Activated CD4-positive, alpha-beta T cell treated with anti-CD3 and anti-CD28 coated beads, Interleukin-2, amount 10 ng/mL, durations not matched to agents 7 days and 5 days (primary cell): ENCODE results near the gene SYNGAP1. TPM values are rescaled to one million over a fixed set of nuclear protein-coding genes. Genes with fewer than 3 reads are reported as not detected.

Experiments
- CTCF ChIA-PET: fragments of 350-600 bp; sonication (Branson Sonifier 250); formaldehyde crosslinking; loops from one replicate; lab custom pipeline; 2021; ENCODE audit warnings: antibody characterized with exemption; lab: Charles Lee
- POLR2A ChIA-PET: fragments of 350-600 bp; sonication (Branson Sonifier 250); formaldehyde crosslinking; loops from one replicate; lab custom pipeline; 2021; ENCODE audit warnings: antibody characterized with exemption; lab: Charles Lee
- DNase-seq: peaks from one replicate; pipeline ENCODE4 v3.0.0-alpha.2; 2020
- H3K27ac Mint-ChIP-seq: one replicate; pipeline ENCODE4 v1.8.0; 2021; ENCODE audit warnings: mild to moderate bottlenecking, moderate library complexity, mixed read lengths
- H3K27me3 Mint-ChIP-seq: one replicate; pipeline ENCODE4 v1.8.0; 2021; ENCODE audit warnings: mixed read lengths
- H3K36me3 Mint-ChIP-seq: one replicate; pipeline ENCODE4 v1.8.0; 2021; ENCODE audit warnings: low read depth, mixed read lengths
- H3K4me1 Mint-ChIP-seq: one replicate; pipeline ENCODE4 v1.8.0; 2021; ENCODE audit warnings: mixed read lengths
- H3K4me3 Mint-ChIP-seq: one replicate; pipeline ENCODE4 v1.8.0; 2021; ENCODE audit warnings: mild to moderate bottlenecking, moderate library complexity, mixed read lengths
- H3K9me3 Mint-ChIP-seq: one replicate; pipeline ENCODE4 v1.8.0; 2021; ENCODE audit warnings: mixed read lengths
- total RNA-seq, 2 experiments: library from RNA; stranded (reverse); gene quantifications; one replicate each; pipeline ENCODE4 v1.2.3, GENCODE V29; 2021

Gene SYNGAP1
- total RNA-seq, 2 experiments from 2014 or later = 42.9 to 44.9 TPM

- ChIA-PET POLR2A (no interaction called here), CTCF (no interaction called here)
- peaks cover 27% of the 10 kb centered on the region for H3K4me1 Mint-ChIP-seq
- H3K27ac Mint-ChIP-seq = no peak overlapping the region
- no peaks in the 10 kb centered on the region for H3K9me3 Mint-ChIP-seq
- DNase-seq = no peak
- no peaks in the 10 kb centered on the region for H3K27me3 Mint-ChIP-seq
- peak overlapping the region; percentile 14 for H3K4me3 Mint-ChIP-seq
- peaks cover 31% of the 10 kb centered on the region for H3K36me3 Mint-ChIP-seq
Observed at GRCh38 chr6:33451606-33452005, 31.7 kb downstream of the SYNGAP1 start.

DNA sequence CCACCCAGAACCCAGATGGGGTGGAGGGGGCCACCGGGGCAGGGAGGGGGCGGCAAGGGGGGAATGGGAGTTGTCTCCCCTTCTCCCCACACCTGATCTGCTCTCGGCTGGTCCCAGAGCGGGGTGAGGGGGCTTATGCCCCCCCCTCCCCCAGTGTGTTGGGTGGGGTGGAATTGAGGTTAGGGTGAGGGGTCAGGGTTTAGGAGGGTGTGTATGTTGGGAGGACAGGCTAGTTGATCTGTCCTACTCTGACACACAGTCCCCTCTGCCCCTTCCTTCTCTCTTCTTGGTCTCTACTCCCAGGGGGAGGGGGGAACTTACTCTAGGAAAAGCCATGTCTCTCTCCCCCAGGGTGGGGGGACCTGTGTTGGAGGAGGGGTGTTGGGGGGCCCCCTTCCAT, 32.6 kb downstream of the SYNGAP1 start:
- no peak for DNase-seq
- Mint-ChIP-seq H3K36me3 (peaks cover 32% of the 10 kb centered on the region), H3K4me3 (no peak overlapping the region), H3K27ac (peak overlapping the region; percentile 31), H3K9me3 (no peaks in the 10 kb centered on the region), H3K27me3 (no peaks in the 10 kb centered on the region), H3K4me1 (peaks cover 27% of the 10 kb centered on the region)
- CTCF ChIA-PET = no interaction called here
- POLR2A ChIA-PET = no interaction called here

GRCh38 chr6:33453393-33454008, 33.6 kb downstream of the SYNGAP1 start:
- H3K27me3 Mint-ChIP-seq = no peaks in the 10 kb centered on the region
- ChIA-PET POLR2A (interaction anchor here (0.9 kb wide), 1 partner anchor 167 kb away, joined by 3 read pairs; no protein-coding TSS in a partner anchor), CTCF (interaction anchor here (1.1 to 1.8 kb wide), 3 partner anchors 9 to 316 kb away, joined by 3 to 7 read pairs (median 7); no protein-coding TSS in a partner anchor)
- H3K36me3 Mint-ChIP-seq = peaks cover 25% of the 10 kb centered on the region
- peak overlapping the region; percentile 90 for H3K27ac Mint-ChIP-seq
- peaks cover 27% of the 10 kb centered on the region for H3K4me1 Mint-ChIP-seq
- no peaks in the 10 kb centered on the region for H3K9me3 Mint-ChIP-seq
- H3K4me3 Mint-ChIP-seq = peak overlapping the region; percentile 91
- DNase-seq = no peak

DNA sequence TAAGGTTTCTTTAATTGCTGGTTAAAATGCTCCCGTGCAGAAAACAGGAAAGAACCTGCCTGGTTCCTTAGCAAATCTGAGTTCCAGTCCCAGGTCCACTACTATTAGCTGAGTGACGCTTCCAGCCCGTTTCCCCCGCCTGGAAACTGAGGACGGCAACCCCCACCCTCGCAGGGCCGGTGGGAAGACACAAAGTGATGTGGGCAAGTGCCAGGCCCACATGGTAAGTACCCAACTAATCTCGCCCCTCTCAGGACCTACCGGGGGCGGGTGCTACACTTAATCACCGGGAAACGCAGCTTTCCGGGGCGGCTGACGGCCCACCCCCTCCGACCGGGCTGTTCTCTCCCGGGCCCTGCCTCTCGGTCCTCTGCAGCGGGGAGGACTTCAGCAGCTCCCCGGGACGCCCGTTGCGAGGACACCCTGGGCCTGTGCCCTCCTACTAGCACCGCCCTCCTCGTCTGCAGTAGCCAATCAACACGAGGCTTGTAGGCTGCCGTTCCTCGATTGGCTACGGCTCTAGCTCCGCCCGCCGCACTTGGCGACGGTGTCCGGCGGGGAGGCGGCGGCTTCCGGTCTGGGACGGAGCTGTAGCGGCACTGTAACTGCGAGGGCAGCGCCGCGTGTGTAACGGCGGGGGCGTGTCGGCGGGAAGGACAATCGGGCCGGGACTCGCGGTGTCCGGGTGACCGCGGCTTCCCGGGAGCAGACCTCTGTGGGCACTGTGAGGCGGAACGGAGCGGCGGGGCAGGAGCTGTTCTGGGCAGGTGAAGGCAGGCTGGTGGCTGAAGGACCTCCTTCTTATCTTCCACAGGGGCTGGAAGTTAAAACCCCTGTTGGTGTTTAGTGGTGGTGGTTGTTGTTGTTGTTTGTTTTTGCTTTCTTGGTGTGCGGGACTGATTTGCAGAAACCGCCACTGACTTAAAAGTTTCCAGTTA, 34.4 kb downstream of the SYNGAP1 start, which contains the start of gene ZBTB9:
TSS of gene ZBTB9 (plus strand) at position 568 of the 938 bp plus-strand sequence. CDS start 525 bp downstream, outside the sequence.
- peaks cover 18% of the 10 kb centered on the region for H3K36me3 Mint-ChIP-seq
- H3K9me3 Mint-ChIP-seq = no peaks in the 10 kb centered on the region
- H3K4me1 Mint-ChIP-seq = peaks cover 27% of the 10 kb centered on the region
- ChIA-PET CTCF (interaction anchor here (0.8 to 1.8 kb wide), 10 partner anchors 7 to 315 kb away, joined by 3 to 7 read pairs (median 4); partner anchors contain the start of gene UQCC2), POLR2A (interaction anchor here (0.5 to 1.0 kb wide), 4 partner anchors 14 to 166 kb away, joined by 3 to 9 read pairs (median 4); no protein-coding TSS in a partner anchor)
- no peaks in the 10 kb centered on the region for H3K27me3 Mint-ChIP-seq
- peak; percentile 97 for DNase-seq
- H3K4me3 Mint-ChIP-seq = peak within 1 kb of the TSS; percentile 91
- H3K27ac Mint-ChIP-seq = peak within 1 kb of the TSS; percentile 90

DNA sequence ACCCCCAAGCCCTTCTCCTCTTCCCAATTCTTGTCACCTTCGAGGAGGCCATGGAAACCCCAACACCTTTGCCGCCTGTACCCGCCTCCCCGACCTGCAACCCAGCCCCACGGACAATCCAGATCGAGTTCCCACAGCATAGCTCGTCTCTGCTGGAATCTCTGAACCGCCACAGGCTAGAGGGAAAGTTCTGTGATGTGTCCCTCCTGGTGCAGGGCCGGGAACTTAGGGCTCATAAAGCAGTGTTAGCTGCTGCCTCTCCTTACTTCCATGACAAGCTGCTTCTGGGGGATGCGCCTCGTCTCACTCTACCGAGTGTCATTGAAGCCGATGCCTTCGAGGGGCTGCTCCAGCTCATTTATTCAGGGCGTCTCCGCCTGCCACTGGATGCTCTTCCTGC, 35.2 kb downstream of the SYNGAP1 start:
- peak overlapping the region; percentile 90 for H3K27ac Mint-ChIP-seq
- H3K36me3 Mint-ChIP-seq = peaks cover 17% of the 10 kb centered on the region
- H3K9me3 Mint-ChIP-seq = no peaks in the 10 kb centered on the region
- H3K27me3 Mint-ChIP-seq = no peaks in the 10 kb centered on the region
- no peak for DNase-seq
- peak overlapping the region; percentile 91 for H3K4me3 Mint-ChIP-seq
- ChIA-PET CTCF (interaction anchor here (0.8 to 1.8 kb wide), 6 partner anchors 8 to 44 kb away, joined by 3 to 7 read pairs (median 6); no protein-coding TSS in a partner anchor), POLR2A (interaction anchor here (0.5 to 1.0 kb wide), 2 partner anchors 14 to 79 kb away, joined by 3 to 9 read pairs; no protein-coding TSS in a partner anchor)
- peaks cover 27% of the 10 kb centered on the region for H3K4me1 Mint-ChIP-seq

- H3K27me3 Mint-ChIP-seq = no peaks in the 10 kb centered on the region
- peaks cover 17% of the 10 kb centered on the region for H3K36me3 Mint-ChIP-seq
- no peaks in the 10 kb centered on the region for H3K9me3 Mint-ChIP-seq
- no peak overlapping the region for H3K4me3 Mint-ChIP-seq
- H3K27ac Mint-ChIP-seq = no peak overlapping the region
- ChIA-PET CTCF (interaction anchor here (0.9 kb wide), 1 partner anchor 34 kb away, joined by 3 read pairs; no protein-coding TSS in a partner anchor), POLR2A (interaction anchor here (0.6 kb wide), 1 partner anchor 195 kb away, joined by 3 read pairs; no protein-coding TSS in a partner anchor)
- H3K4me1 Mint-ChIP-seq = peaks cover 27% of the 10 kb centered on the region
- no peak for DNase-seq
Observed at GRCh38 chr6:33456156-33456555, 36.3 kb downstream of the SYNGAP1 start.

DNA sequence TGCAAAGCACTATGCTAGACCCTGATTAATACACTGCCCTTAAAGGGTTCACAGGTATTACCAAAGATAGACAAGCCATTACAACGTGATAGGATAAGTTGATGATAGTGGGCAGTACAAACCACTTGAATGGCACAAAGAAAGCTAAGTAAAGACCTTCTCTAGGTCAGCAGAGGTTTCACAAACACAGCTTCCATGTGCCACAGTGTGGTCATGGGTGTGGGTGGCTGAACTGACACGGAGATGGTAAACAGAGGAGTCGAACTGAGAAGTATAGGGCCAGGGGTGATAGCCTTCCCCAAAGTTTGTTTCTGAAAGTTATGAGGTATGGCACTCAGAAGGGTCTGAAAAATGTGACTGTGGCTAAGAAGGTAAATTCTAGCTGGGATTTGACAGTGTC, 38.8 kb downstream of the SYNGAP1 start:
- Mint-ChIP-seq H3K27me3 (peaks cover 4% of the 10 kb centered on the region), H3K36me3 (peaks cover 17% of the 10 kb centered on the region), H3K27ac (no peak overlapping the region), H3K4me3 (no peak overlapping the region), H3K9me3 (no peaks in the 10 kb centered on the region), H3K4me1 (peaks cover 14% of the 10 kb centered on the region)
- DNase-seq = no peak
- POLR2A ChIA-PET = no interaction called here
- CTCF ChIA-PET = interaction anchor here (0.5 kb wide), 1 partner anchor 15 kb away, joined by 4 read pairs; no protein-coding TSS in a partner anchor

GRCh38 chr6:33459226-33459625, 39.4 kb downstream of the SYNGAP1 start:
- no peak overlapping the region for H3K4me3 Mint-ChIP-seq
- peaks cover 17% of the 10 kb centered on the region for H3K36me3 Mint-ChIP-seq
- no peaks in the 10 kb centered on the region for H3K9me3 Mint-ChIP-seq
- H3K4me1 Mint-ChIP-seq = peaks cover 13% of the 10 kb centered on the region
- POLR2A ChIA-PET = no interaction called here
- CTCF ChIA-PET = interaction anchor here (0.6 kb wide), 1 partner anchor 186 kb away, joined by 3 read pairs; no protein-coding TSS in a partner anchor
- H3K27me3 Mint-ChIP-seq = peaks cover 5% of the 10 kb centered on the region
- no peak overlapping the region for H3K27ac Mint-ChIP-seq
- no peak for DNase-seq

DNA sequence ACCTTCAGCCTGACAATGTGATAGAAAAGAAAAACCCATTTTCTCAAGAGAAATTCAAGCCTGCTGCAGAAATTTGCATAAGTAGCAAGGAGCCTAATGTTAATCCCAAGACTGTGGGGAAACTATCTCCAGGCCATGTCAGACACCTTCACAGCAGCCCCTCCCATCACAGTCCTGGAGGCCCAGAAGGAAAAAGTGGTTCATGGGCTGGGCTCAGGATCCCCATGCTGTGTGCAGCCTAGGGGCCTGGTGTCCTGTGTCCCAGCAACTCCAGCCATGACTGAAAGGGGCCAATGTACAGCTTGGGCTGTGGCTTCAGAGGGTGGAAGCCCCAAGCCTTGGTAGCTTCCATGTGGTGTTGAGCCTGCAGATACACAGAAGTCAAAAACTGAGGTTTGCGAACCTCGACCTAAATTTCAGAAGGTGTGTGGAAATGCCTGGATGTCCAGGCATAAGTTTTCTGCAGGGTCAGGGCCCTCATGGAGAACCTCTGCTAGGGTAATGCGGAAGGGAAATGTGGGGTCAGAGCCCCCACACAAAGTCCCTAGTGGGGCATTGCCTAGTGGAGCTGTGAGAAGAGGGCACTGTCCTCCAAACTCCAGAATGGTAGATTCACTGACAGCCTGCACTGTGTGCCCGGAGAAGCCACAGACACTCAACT, 46.3 kb downstream of the SYNGAP1 start:
- Mint-ChIP-seq H3K27ac (no peak overlapping the region), H3K9me3 (no peaks in the 10 kb centered on the region), H3K4me3 (no peak overlapping the region), H3K4me1 (no peaks in the 10 kb centered on the region), H3K27me3 (peaks cover 10% of the 10 kb centered on the region), H3K36me3 (no peaks in the 10 kb centered on the region)
- DNase-seq = no peak
- ChIA-PET POLR2A (no interaction called here), CTCF (no interaction called here)

DNA sequence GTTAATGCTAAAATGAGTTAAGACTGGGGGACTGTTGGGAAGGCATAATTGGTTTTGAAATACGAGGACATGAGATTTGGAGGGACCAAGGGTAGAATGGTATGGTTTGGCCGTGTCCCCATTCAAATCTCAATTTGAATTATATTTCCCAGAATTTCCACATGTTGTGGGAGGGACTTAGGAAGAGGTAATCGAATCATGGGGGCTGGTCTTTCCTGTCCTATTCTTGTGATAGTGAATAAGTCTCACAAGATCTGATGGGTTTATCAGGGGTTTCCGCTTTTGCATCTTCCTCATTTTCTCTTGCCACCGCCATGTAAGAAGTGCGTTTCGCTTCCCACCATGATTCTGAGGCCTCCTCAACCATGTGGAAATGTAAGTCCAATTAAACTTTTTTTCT, 47.2 kb downstream of the SYNGAP1 start:
- Mint-ChIP-seq H3K27me3 (peaks cover 10% of the 10 kb centered on the region), H3K27ac (no peak overlapping the region), H3K36me3 (no peaks in the 10 kb centered on the region), H3K9me3 (no peaks in the 10 kb centered on the region), H3K4me1 (no peaks in the 10 kb centered on the region), H3K4me3 (no peak overlapping the region)
- DNase-seq = no peak
- CTCF ChIA-PET = interaction anchor here (0.5 kb wide), 1 partner anchor 1141 kb away, joined by 3 read pairs; no protein-coding TSS in a partner anchor
- POLR2A ChIA-PET = no interaction called here

DNA sequence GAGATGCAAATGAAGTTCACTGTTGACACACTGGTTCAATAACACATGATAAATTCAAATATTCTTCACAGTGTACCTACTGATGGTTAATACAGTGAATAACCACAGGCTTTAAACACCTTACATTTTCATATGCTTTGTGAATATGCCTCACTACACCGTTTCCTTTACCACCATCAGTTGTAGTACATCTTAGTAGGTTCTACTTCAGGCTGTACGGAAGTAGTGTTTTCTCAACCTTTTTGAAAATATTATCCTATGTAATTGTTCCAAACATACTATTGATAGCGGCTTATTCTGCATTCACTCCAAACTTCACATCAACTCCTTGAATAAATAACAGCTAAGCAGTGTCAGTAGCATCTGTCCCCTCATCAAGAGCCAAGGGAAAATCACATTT, 49.8 kb downstream of the SYNGAP1 start:
- CTCF ChIA-PET = interaction anchor here (0.6 kb wide), 1 partner anchor 12 kb away, joined by 3 read pairs; no protein-coding TSS in a partner anchor
- H3K9me3 Mint-ChIP-seq = no peaks in the 10 kb centered on the region
- no peak for DNase-seq
- no peak overlapping the region for H3K4me3 Mint-ChIP-seq
- H3K27me3 Mint-ChIP-seq = peaks cover 4% of the 10 kb centered on the region
- H3K27ac Mint-ChIP-seq = no peak overlapping the region
- no peaks in the 10 kb centered on the region for H3K4me1 Mint-ChIP-seq
- POLR2A ChIA-PET = interaction anchor here (0.7 kb wide), 1 partner anchor 23 kb away, joined by 3 read pairs; no protein-coding TSS in a partner anchor
- no peaks in the 10 kb centered on the region for H3K36me3 Mint-ChIP-seq

DNA sequence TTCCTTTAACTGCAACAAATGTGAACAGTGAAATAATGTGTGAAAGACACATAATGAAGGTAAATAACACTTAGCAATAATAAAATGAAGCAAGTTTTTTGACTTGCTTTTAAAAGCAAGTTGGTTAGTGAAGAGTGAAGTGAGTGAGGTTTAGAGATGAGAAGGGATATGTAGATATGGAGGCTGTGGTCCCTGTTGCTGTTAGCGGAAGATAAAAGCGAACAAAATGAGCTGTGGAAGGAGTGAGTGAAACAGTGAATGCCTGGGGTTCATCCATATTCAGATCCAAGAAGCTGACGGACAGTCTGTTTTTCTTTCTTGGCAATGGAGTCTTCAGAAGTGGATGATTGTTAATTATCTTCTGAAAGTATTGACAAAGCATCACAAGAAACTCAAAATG, 58.0 kb downstream of the SYNGAP1 start:
- H3K27ac Mint-ChIP-seq = no peak overlapping the region
- CTCF ChIA-PET = interaction anchor here (0.6 kb wide), 1 partner anchor 13 kb away, joined by 3 read pairs; no protein-coding TSS in a partner anchor
- H3K4me1 Mint-ChIP-seq = no peaks in the 10 kb centered on the region
- no peak for DNase-seq
- H3K4me3 Mint-ChIP-seq = no peak overlapping the region
- POLR2A ChIA-PET = no interaction called here
- no peaks in the 10 kb centered on the region for H3K9me3 Mint-ChIP-seq
- no peaks in the 10 kb centered on the region for H3K36me3 Mint-ChIP-seq
- H3K27me3 Mint-ChIP-seq = peaks cover 11% of the 10 kb centered on the region
